HUES6 (cell line): ENCODE results near the gene CST4.
"Not testable (repeated sequence)": the region's sequence is repeated elsewhere in the genome, so short reads cannot be mapped to it uniquely, and the experiment has no call there.

Experiments
- H3K27ac ChIP-seq: 2 replicates; pipeline ENCODE4 v1.7.0; 2013; ENCODE audit warnings: low read depth, mild to moderate bottlenecking, low read length, inconsistent platforms
- H3K27me3 ChIP-seq: 2 replicates; pipeline ENCODE4 v1.6.1; 2013; ENCODE audit warnings: low read length; ENCODE audit not compliant: control insufficient read depth, insufficient read depth
- H3K36me3 ChIP-seq: 2 replicates; pipeline ENCODE4 v1.6.1; 2013; ENCODE audit warnings: low read length; ENCODE audit not compliant: control insufficient read depth, insufficient read depth
- H3K4me1 ChIP-seq: 2 replicates; pipeline ENCODE4 v1.6.1; 2013; ENCODE audit warnings: low read length; ENCODE audit not compliant: control insufficient read depth, insufficient read depth
- H3K4me3 ChIP-seq: 2 replicates; pipeline ENCODE4 v1.5.1; 2013; ENCODE audit warnings: low read depth, low read length
- H3K9ac ChIP-seq: one replicate; pipeline ENCODE4 v1.6.1; 2013; ENCODE audit warnings: mild to moderate bottlenecking, low read length
- H3K9me3 ChIP-seq: 2 replicates; pipeline ENCODE4 v1.6.1; 2013; ENCODE audit warnings: low read depth, low read length; ENCODE audit not compliant: control insufficient read depth, insufficient read depth

Gene CST4

DNA sequence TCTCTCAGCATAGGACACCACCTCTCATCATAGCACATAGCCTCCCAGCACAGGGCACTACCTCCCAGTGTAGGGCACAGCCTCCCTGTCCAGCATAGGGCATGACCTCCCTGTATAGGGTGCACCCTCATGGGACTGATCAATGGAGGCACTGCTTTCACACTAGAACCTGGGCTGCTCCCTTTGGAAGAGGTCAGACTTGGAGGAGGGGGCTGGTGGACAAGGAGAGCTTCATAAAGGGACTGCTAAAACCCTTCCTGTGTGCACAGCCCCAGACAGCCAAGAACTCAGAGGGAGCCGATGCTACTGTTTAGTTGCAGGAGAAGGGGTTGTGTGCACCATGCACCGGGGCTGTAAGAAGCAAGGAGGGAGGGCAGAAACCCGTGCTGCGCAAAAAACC is 21.9 kb upstream of the CST4 start:
- no peaks in the 10 kb centered on the region for H3K9me3 ChIP-seq
- H3K27ac ChIP-seq = no peak overlapping the region
- no peaks in the 10 kb centered on the region for H3K4me1 ChIP-seq
- no peak overlapping the region for H3K9ac ChIP-seq
- peaks cover 8% of the 10 kb centered on the region; the same call in 1 of the 2 replicates for H3K27me3 ChIP-seq
- H3K36me3 ChIP-seq = no peaks in the 10 kb centered on the region
- no peak overlapping the region for H3K4me3 ChIP-seq

GRCh38 chr20:23705895-23706294 is 17.1 kb upstream of the CST4 start:
- H3K36me3 ChIP-seq = no peaks in the 10 kb centered on the region
- H3K4me1 ChIP-seq = no peaks in the 10 kb centered on the region
- peaks cover 3% of the 10 kb centered on the region; the same call in 1 of the 2 replicates for H3K27me3 ChIP-seq
- no peak overlapping the region for H3K4me3 ChIP-seq
- H3K9ac ChIP-seq = no peak overlapping the region
- no peaks in the 10 kb centered on the region for H3K9me3 ChIP-seq
- H3K27ac ChIP-seq = no peak overlapping the region

DNA sequence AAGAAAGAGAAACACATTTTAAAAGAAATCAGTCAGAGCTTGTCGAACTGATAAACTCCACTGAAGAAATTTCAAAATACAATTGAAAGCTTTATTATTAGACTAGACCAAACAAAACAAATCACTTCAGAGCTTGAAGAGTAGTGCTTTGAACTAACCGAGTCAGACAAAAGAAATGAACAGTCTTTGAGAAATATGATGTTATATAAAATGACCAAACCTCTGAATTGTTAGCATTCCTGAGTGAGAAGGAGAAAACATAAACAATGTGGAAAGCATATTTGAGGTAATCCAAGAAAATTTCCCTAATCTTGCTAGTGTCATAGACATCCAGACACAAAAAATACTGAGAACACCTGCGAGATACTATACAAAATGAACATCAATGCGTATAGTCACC is 13.2 kb upstream of the CST4 start:
- H3K27me3 ChIP-seq = no peaks in the 10 kb centered on the region
- peaks cover 9% of the 10 kb centered on the region; the same call in 1 of the 2 replicates for H3K4me1 ChIP-seq
- H3K9me3 ChIP-seq = no peaks in the 10 kb centered on the region
- no peaks in the 10 kb centered on the region for H3K36me3 ChIP-seq
- H3K4me3 ChIP-seq = no peak overlapping the region
- H3K9ac ChIP-seq = no peak overlapping the region
- no peak overlapping the region for H3K27ac ChIP-seq

GRCh38 chr20:23700931-23701330 is 12.1 kb upstream of the CST4 start:
- no peak overlapping the region for H3K4me3 ChIP-seq
- no peak overlapping the region for H3K9ac ChIP-seq
- H3K4me1 ChIP-seq = peaks cover 9% of the 10 kb centered on the region; the same call in 1 of the 2 replicates
- H3K27me3 ChIP-seq = no peaks in the 10 kb centered on the region
- no peaks in the 10 kb centered on the region for H3K9me3 ChIP-seq
- H3K27ac ChIP-seq = no peak overlapping the region
- H3K36me3 ChIP-seq = no peaks in the 10 kb centered on the region

DNA sequence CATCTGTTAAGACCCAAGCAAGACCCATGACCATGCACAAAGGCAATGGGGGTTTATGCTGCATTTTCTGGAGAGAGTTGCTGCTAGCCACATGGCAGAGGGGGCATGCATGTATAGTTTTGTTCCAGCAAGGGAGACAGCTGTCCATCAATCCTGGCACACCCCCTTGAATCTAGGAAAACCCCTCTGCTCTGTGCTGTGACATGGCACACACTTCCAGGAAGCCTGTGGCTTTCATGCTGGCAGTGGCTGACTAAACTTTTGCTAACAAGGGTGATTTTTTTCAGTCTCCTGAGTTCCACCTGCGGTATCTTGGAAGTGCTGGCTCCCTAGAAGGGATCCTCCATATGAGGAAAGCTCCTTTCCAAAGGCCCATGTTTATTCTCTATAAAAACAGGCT is 9.1 kb upstream of the CST4 start:
- H3K36me3 ChIP-seq = no peaks in the 10 kb centered on the region
- no peak overlapping the region for H3K27ac ChIP-seq
- H3K9ac ChIP-seq = no peak overlapping the region
- peaks cover 30% of the 10 kb centered on the region for H3K4me1 ChIP-seq
- H3K9me3 ChIP-seq = no peaks in the 10 kb centered on the region
- H3K4me3 ChIP-seq = no peak overlapping the region
- no peaks in the 10 kb centered on the region for H3K27me3 ChIP-seq

- H3K9ac ChIP-seq, H3K36me3 ChIP-seq, H3K27ac ChIP-seq, H3K9me3 ChIP-seq, H3K4me3 ChIP-seq, H3K27me3 ChIP-seq: not testable (repeated sequence)
- H3K4me1 ChIP-seq = peaks cover 36% of the 10 kb centered on the region
Observed at GRCh38 chr20:23695068-23695395, 6.2 kb upstream of the CST4 start.

DNA sequence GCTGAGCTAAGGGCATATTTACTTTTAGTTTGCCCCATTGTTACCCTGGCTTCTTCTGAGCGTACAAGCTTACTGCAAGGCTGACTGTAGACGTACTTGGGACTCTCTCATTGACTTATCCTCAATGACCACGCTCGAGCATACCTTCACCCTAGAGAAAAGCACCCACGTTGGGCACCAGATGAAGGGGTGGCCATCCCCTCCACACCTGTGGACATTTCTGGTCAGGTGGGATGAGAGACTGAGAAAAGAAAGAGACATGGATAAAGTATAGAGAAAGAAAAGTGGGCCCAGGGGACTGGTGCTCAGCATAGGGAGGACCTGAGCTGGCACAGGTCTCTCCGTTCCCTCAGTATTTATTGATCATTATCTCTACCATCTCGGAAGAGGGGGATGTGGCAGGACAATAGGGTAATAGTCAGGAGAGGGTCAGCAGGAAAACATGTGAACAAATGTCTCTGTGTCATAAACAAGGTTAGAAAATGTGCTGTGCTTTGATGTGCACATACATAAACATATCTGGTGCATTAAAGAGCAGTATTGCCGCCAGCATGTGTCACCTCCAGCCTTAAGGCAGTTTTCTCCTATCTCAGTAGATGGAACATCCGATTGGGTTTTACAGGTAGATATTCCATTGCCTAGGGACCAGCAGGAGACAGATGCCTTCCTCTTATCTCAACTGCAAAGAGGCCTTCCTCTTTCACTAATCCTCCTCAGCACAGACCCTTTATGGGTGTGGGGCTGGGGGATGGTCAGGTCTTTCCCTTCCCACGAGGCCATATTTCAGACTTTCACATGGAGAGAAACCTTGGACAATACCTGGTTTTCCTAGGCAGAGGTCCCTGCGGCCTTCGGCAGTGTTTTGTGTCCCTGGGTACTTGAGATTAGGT is 5.6 kb upstream of the CST4 start:
- H3K27me3 ChIP-seq, H3K9ac ChIP-seq, H3K27ac ChIP-seq, H3K9me3 ChIP-seq, H3K4me3 ChIP-seq, H3K36me3 ChIP-seq: not testable (repeated sequence)
- peaks cover 36% of the 10 kb centered on the region for H3K4me1 ChIP-seq

- not testable (repeated sequence) for H3K9me3 ChIP-seq, H3K36me3 ChIP-seq, H3K27me3 ChIP-seq, H3K27ac ChIP-seq, H3K4me3 ChIP-seq, H3K9ac ChIP-seq
- H3K4me1 ChIP-seq = peaks cover 36% of the 10 kb centered on the region
Observed at GRCh38 chr20:23692725-23693619, 4.1 kb upstream of the CST4 start.

DNA sequence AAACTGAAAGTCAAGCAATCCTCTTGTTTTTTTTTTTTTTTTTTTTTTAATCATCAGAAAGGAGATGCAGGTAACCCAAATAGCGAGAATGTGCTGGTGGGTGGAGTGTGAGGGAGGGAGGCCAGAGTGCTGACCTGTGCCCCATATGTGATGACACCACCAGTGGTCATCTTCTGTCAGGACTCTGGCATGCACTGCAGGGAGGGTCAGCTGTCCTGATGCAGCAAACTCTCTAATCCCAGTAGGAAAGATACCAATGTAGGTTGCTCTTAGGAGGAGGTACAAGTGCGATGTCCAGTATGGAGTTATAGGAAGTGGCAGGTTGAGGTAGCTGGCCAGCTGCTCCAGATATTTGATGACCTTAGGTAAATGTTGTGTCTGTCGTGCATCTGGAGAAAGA is 2.8 kb upstream of the CST4 start:
- H3K27me3 ChIP-seq = no peaks in the 10 kb centered on the region
- H3K9ac ChIP-seq = no peak overlapping the region
- no peak overlapping the region for H3K27ac ChIP-seq
- peaks cover 27% of the 10 kb centered on the region for H3K4me1 ChIP-seq
- H3K36me3 ChIP-seq = no peaks in the 10 kb centered on the region
- H3K9me3 ChIP-seq = no peaks in the 10 kb centered on the region
- no peak overlapping the region for H3K4me3 ChIP-seq

DNA sequence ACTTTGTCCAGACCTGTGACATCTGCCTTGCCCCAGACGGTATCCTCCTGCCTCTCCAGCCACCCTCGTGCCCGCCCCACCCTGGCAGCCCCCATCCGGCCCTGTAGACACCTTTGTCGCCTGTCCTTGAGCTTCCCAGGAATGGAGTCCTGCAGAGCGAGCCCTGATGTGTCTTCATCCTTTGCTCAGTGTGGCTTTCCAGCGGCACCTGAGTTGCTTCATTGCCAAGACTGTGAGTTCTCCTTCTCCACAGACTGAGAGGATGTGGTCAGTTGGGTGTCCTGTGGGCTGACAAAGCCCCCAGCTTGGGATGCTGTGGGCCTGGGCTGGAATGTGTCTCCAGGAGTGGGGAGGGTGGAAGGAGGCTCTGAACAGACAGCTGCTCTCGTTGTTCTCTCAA is 1.7 kb upstream of the CST4 start:
- Histone ChIP-seq H3K4me1 (peaks cover 27% of the 10 kb centered on the region), H3K4me3 (no peak overlapping the region), H3K9ac (no peak overlapping the region), H3K36me3 (no peaks in the 10 kb centered on the region), H3K27me3 (no peaks in the 10 kb centered on the region), H3K9me3 (no peaks in the 10 kb centered on the region), H3K27ac (no peak overlapping the region)

- Histone ChIP-seq H3K4me1 (peaks cover 19% of the 10 kb centered on the region), H3K36me3 (no peaks in the 10 kb centered on the region), H3K27me3 (no peaks in the 10 kb centered on the region), H3K4me3 (no peak overlapping the region), H3K27ac (no peak overlapping the region), H3K9me3 (no peaks in the 10 kb centered on the region), H3K9ac (no peak overlapping the region)
Observed at GRCh38 chr20:23689399-23689690, 507 bp upstream of the CST4 start.
